Fibroblast of peridontal ligament (primary cell): ENCODE data around the gene ZNF554.
"Not testable (repeated sequence)": the region's sequence is repeated elsewhere in the genome, so short reads cannot be mapped to it uniquely, and the experiment has no call there.

ENCODE experiments used
- DNase-seq: peaks from one replicate; pipeline ENCODE4 v3.0.0-alpha.2; 2010; ENCODE audit errors: extremely low read depth

The ZNF554 gene

GRCh38 chr19:2807379-2808128 lies 12.1 kb upstream of the ZNF554 start:
- no peak for DNase-seq

- no peak for DNase-seq
Observed at GRCh38 chr19:2808129-2808941, 11.3 kb upstream of the ZNF554 start.

- DNase-seq = no peak
Observed at GRCh38 chr19:2809387-2810140, 10.1 kb upstream of the ZNF554 start.

- no peak for DNase-seq
Observed at GRCh38 chr19:2810141-2811091, 9.3 kb upstream of the ZNF554 start.

GRCh38 chr19:2811221-2811722 lies 8.4 kb upstream of the ZNF554 start:
- no peak for DNase-seq

DNA sequence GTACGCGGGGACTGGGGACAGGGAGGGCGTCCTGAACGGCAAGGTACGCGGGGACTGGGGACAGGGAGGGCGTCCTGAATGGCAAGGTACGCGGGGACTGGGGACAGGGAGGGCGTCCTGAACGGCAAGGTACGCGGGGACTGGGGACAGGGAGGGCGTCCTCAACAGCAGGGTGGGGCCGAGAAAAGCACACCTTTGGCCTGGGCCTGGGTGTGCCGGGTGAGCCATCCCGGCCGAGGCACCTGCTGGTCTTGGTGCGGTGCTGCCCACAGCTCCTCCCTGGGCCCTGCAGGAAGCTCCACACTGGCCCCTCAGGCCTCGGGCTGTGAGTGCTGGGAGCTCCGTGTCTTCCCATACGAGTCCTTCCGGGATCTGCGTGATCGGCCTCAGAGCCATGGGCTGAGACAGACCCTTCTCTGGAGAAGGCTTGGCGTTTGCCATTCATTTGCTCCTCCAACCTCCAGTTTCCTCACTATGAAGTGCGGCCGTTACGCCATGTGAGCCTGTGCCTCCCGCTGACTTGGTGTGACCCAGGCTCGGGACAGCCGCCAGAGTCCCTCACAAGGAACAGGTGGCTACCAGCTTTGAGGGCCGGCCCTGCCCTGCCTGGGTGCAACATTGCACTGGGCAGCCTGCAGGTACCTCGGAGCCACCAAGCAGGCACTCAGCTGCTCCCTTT lies 7.8 kb upstream of the ZNF554 start:
- DNase-seq = no peak

- no peak for DNase-seq
Observed at GRCh38 chr19:2812414-2813234, 7.0 kb upstream of the ZNF554 start.

GRCh38 chr19:2813235-2814160 lies 6.2 kb upstream of the ZNF554 start:
- no peak for DNase-seq

GRCh38 chr19:2814426-2814825 lies 5.2 kb upstream of the ZNF554 start:
- DNase-seq = no peak

- no peak for DNase-seq
Observed at GRCh38 chr19:2815191-2815614, 4.5 kb upstream of the ZNF554 start.

GRCh38 chr19:2815923-2816322 lies 3.7 kb upstream of the ZNF554 start:
- no peak for DNase-seq

GRCh38 chr19:2816641-2817040 lies 3.0 kb upstream of the ZNF554 start:
- no peak for DNase-seq

- not testable (repeated sequence) for DNase-seq
Observed at GRCh38 chr19:2817237-2817829, 2.3 kb upstream of the ZNF554 start.

- DNase-seq = no peak
Observed at GRCh38 chr19:2820112-2820702, 539 bp downstream of the ZNF554 start.

- no peak for DNase-seq
Observed at GRCh38 chr19:2822846-2823245, 3.2 kb downstream of the ZNF554 start.

- DNase-seq = no peak
Observed at GRCh38 chr19:2823646-2824045, 4.0 kb downstream of the ZNF554 start.

GRCh38 chr19:2824129-2824528 lies 4.5 kb downstream of the ZNF554 start:
- no peak for DNase-seq

- no peak for DNase-seq
Observed at GRCh38 chr19:2827022-2827421, 7.4 kb downstream of the ZNF554 start.
